PFSK-1 (cell line): ENCODE data around the gene SLC43A2.

ENCODE experiments used
- POLR2AphosphoS5 ChIP-seq: IDR thresholded peaks from 2 replicates; pipeline ENCODE4 v1.6.1; 2012; ENCODE audit warnings: low read depth, mild to moderate bottlenecking, control low read depth, low read length, moderate library complexity
- REST ChIP-seq, 2 experiments: IDR thresholded peaks; 2 replicates each; pipeline versions ENCODE4 v1.6.1 to v1.8.0; 2011 to 2012; ENCODE audit warnings: low read depth in 2 of 2, low read length in 2 of 2, control low read depth in 1 of 2, inconsistent platforms in 1 of 2, mild to moderate bottlenecking in 1 of 2, moderate library complexity in 1 of 2; ENCODE audit not compliant: insufficient read depth in 1 of 2
- SIN3A ChIP-seq: IDR thresholded peaks from 2 replicates; pipeline ENCODE4 v1.6.1; 2012; ENCODE audit warnings: mild to moderate bottlenecking, low read length, moderate library complexity, borderline replicate concordance; ENCODE audit not compliant: insufficient read depth

- TF ChIP-seq POLR2AphosphoS5 (no peak), SIN3A (no peak), REST (IDR thresholded peaks at IDR 0.05; ENCODE audit: insufficient read depth in 1 of 2, low read depth in 2 of 2, low read length in 2 of 2) (no peak)
These were observed 37.7 kb downstream of the SLC43A2 start for GRCh38 chr17:1590747-1591473.
